Stimulated activated naive CD8-positive, alpha-beta T cell treated with anti-CD3 and anti-CD28 coated beads, Interleukin-15, Interleukin-2, amounts not matched to agents 100 U/mL and 50 U/mL, for 24 hours (primary cell): ENCODE results near the gene WDR7.

Source experiments
- ATAC-seq: fragments of 150-1000 bp; cut with Tn5 transposase; one replicate; pipeline ENCODE4 v1.10.0; 2021
- DNase-seq: peaks from one replicate; pipeline ENCODE4 v3.0.0; 2021

WDR7 gene

GRCh38 chr18:56937874-56938430 lies 286.8 kb downstream of the WDR7 start:
- no peak for DNase-seq

GRCh38 chr18:56945171-56946083 lies 294.3 kb downstream of the WDR7 start:
- DNase-seq (no peak), ATAC-seq (no peak)

More at GRCh38 chr18:56937874-56938430, 286.8 kb downstream of the WDR7 start:
- no peak for ATAC-seq

GRCh38 chr18:56947236-56947635 lies 296.1 kb downstream of the WDR7 start:
- no peak for ATAC-seq

GRCh38 chr18:56952026-56952425 lies 300.9 kb downstream of the WDR7 start:
- no peak for ATAC-seq
- no peak for DNase-seq

More at GRCh38 chr18:56947236-56947635, 296.1 kb downstream of the WDR7 start:
- no peak for DNase-seq

GRCh38 chr18:56953428-56954198 lies 302.5 kb downstream of the WDR7 start:
- DNase-seq (no peak), ATAC-seq (no peak)

GRCh38 chr18:56955490-56955889 lies 304.3 kb downstream of the WDR7 start:
- ATAC-seq (no peak), DNase-seq (no peak)

- DNase-seq, result no peak
- no peak for ATAC-seq
Observed at GRCh38 chr18:56959120-56959519, 308.0 kb downstream of the WDR7 start.

GRCh38 chr18:56962322-56962721 lies 311.2 kb downstream of the WDR7 start:
- DNase-seq (no peak), ATAC-seq (no peak)

GRCh38 chr18:56967035-56967434 lies 315.9 kb downstream of the WDR7 start:
- no peak for ATAC-seq
- no peak for DNase-seq

GRCh38 chr18:56973487-56973886 lies 322.3 kb downstream of the WDR7 start:
- no peak for DNase-seq

GRCh38 chr18:56974141-56974540 lies 323.0 kb downstream of the WDR7 start:
- DNase-seq (no peak), ATAC-seq (no peak)

More at GRCh38 chr18:56973487-56973886, 322.3 kb downstream of the WDR7 start:
- no peak for ATAC-seq

- DNase-seq (no peak), ATAC-seq (no peak)
Observed at GRCh38 chr18:56975276-56975675, 324.1 kb downstream of the WDR7 start.

GRCh38 chr18:56977309-56977708 lies 326.1 kb downstream of the WDR7 start:
- no peak for ATAC-seq
- DNase-seq, result no peak

- ATAC-seq (no peak), DNase-seq (no peak)
Observed at GRCh38 chr18:56977771-56978170, 326.6 kb downstream of the WDR7 start.

GRCh38 chr18:56980151-56980550 lies 329.0 kb downstream of the WDR7 start:
- no peak for ATAC-seq

GRCh38 chr18:56982766-56983165 lies 331.6 kb downstream of the WDR7 start:
- ATAC-seq (no peak), DNase-seq (no peak)

More at GRCh38 chr18:56980151-56980550, 329.0 kb downstream of the WDR7 start:
- DNase-seq, result no peak

- ATAC-seq, result no peak
Observed at GRCh38 chr18:56983275-56983992, 332.3 kb downstream of the WDR7 start.

GRCh38 chr18:56984731-56985130 lies 333.6 kb downstream of the WDR7 start:
- ATAC-seq (no peak), DNase-seq (no peak)

More at GRCh38 chr18:56983275-56983992, 332.3 kb downstream of the WDR7 start:
- DNase-seq, result no peak

- DNase-seq (no peak), ATAC-seq (no peak)
Observed at GRCh38 chr18:56986829-56987228, 335.7 kb downstream of the WDR7 start.

GRCh38 chr18:56987236-56987635 lies 336.1 kb downstream of the WDR7 start:
- no peak for DNase-seq
- ATAC-seq, result no peak

- no peak for DNase-seq
- no peak for ATAC-seq
Observed at GRCh38 chr18:56988022-56988421, 336.9 kb downstream of the WDR7 start.

- ATAC-seq, result no peak
- DNase-seq, result no peak
Observed at GRCh38 chr18:56990678-56991077, 339.5 kb downstream of the WDR7 start.
